Tibial nerve (tissue), 4 donors: ENCODE results near the gene HMCN2.

Experiments used
- CTCF ChIP-seq, 5 experiments: fragments of 200-600 bp in 3 of 5; fragments of 450-650 bp in 2 of 5; sonication (generic) in 3 of 5; IDR thresholded peaks; one replicate each; pipeline ENCODE4 v1.5.1; 2016 to 2019; ENCODE audit warnings: antibody characterized with exemption in 5 of 5, mild to moderate bottlenecking in 3 of 5, moderate library complexity in 2 of 5
- EP300 ChIP-seq, 2 donors: sonication (generic); formaldehyde crosslinking; IDR thresholded peaks; one replicate each; pipeline ENCODE4 v1.6.1; 2017; ENCODE audit warnings: antibody characterized with exemption in 2 of 2, mild to moderate bottlenecking in 1 of 2
- POLR2A ChIP-seq, 2 donors: fragments of 450-650 bp; IDR thresholded peaks; one replicate each; pipeline ENCODE4 v1.6.1; 2017; ENCODE audit warnings: antibody characterized with exemption in 2 of 2, mild to moderate bottlenecking in 2 of 2, moderate library complexity in 2 of 2

GRCh38 chr9:130308081-130308571 lies 42.6 kb downstream of the HMCN2 start:
- TF ChIP-seq CTCF (IDR thresholded peaks at IDR 0.05) (no peak), POLR2A (IDR thresholded peaks at IDR 0.05) (no peak), EP300 (IDR thresholded peaks at IDR 0.05) (no peak)
